T-cell (primary cell): ENCODE results near the gene MYO16. TPM values are rescaled to one million over a fixed set of nuclear protein-coding genes. Genes with fewer than 3 reads are reported as not detected.

ENCODE experiments used
- ATAC-seq, 4 experiments: fragments of 200-7000 bp in 3 of 4; fragments of 150-1000 bp in 1 of 4; cut with Tn5 transposase; replicated peaks in 1 of 4; 1 replicate in 3 of 4; 2 replicates in 1 of 4; pipeline ENCODE4 v1.10.0; 2021; ENCODE audit warnings: moderate library complexity in 3 of 4, mild to moderate bottlenecking in 2 of 4, moderate number of reproducible peaks in 1 of 4
- CTCF ChIA-PET, 2 donors: fragments of 300-600 bp; sonication (Branson Sonifier 250); formaldehyde crosslinking; loops; one replicate each; lab custom pipeline; 2022; ENCODE audit warnings: antibody characterized with exemption in 2 of 2; lab: Charles Lee
- POLR2A ChIA-PET, 2 donors: fragments of 300-600 bp; sonication (Branson Sonifier 250); formaldehyde crosslinking; loops; one replicate each; lab custom pipeline; 2022; ENCODE audit warnings: antibody characterized with exemption in 2 of 2; lab: Charles Lee
- DNase-seq, 35 experiments: peaks; one replicate each; pipeline versions ENCODE4 v3.0.0 to v3.0.0-alpha.2; 2013 to 2023
- H3K27ac ChIP-seq: one replicate; pipeline ENCODE4 v1.5.1; 2013; ENCODE audit warnings: low read length
- H3K27me3 ChIP-seq, 2 experiments: replicated peaks in 1 of 2; 1 replicate in 1 of 2; 2 replicates in 1 of 2; pipeline versions ENCODE4 v1.6.1 to v1.7.0; 2013; ENCODE audit warnings: low read length in 1 of 2, mixed read lengths in 1 of 2; ENCODE audit not compliant: control insufficient read depth in 2 of 2, insufficient read depth in 2 of 2; ENCODE audit errors: extremely low read depth in 1 of 2
- H3K36me3 ChIP-seq, 2 donors: 1 replicate in 1 of 2; 2 replicates in 1 of 2; pipeline versions ENCODE4 v1.6.1 to v1.7.0; 2013; ENCODE audit warnings: low read length in 1 of 2; ENCODE audit not compliant: control insufficient read depth in 2 of 2, insufficient read depth in 1 of 2; ENCODE audit errors: extremely low read depth in 1 of 2
- H3K4me1 ChIP-seq, 2 experiments: 1 replicate in 1 of 2; 2 replicates in 1 of 2; pipeline versions ENCODE4 v1.6.1 to v1.7.0; 2013; ENCODE audit warnings: low read length in 2 of 2, mixed read lengths in 1 of 2; ENCODE audit not compliant: insufficient read depth in 2 of 2, control insufficient read depth in 1 of 2; ENCODE audit errors: extremely low read depth in 1 of 2
- H3K4me3 ChIP-seq, 2 donors: 1 replicate in 1 of 2; 2 replicates in 1 of 2; pipeline versions ENCODE4 v1.5.1 to v1.7.0; 2013; ENCODE audit warnings: mild to moderate bottlenecking in 2 of 2, low read length in 1 of 2, moderate library complexity in 1 of 2; ENCODE audit not compliant: control insufficient read depth in 1 of 2; ENCODE audit errors: extremely low read depth in 1 of 2
- H3K9me3 ChIP-seq: 2 replicates; pipeline ENCODE4 v1.7.0; 2013
- H3K27ac Mint-ChIP-seq, 2 donors: one replicate each; pipeline ENCODE4 v1.8.0; 2020 to 2021; ENCODE audit warnings: mild to moderate bottlenecking in 2 of 2, mixed read lengths in 2 of 2
- H3K27me3 Mint-ChIP-seq, 2 donors: one replicate each; pipeline ENCODE4 v1.8.0; 2021 to 2022; ENCODE audit warnings: mixed read lengths in 2 of 2
- H3K36me3 Mint-ChIP-seq: one replicate; pipeline ENCODE4 v1.8.0; 2021; ENCODE audit warnings: mixed read lengths
- H3K4me1 Mint-ChIP-seq, 3 donors: one replicate each; pipeline ENCODE4 v1.8.0; 2020 to 2022; ENCODE audit warnings: mixed read lengths in 3 of 3, mild to moderate bottlenecking in 1 of 3
- H3K4me3 Mint-ChIP-seq, 3 donors: one replicate each; pipeline ENCODE4 v1.8.0; 2020 to 2022; ENCODE audit warnings: mild to moderate bottlenecking in 3 of 3, mixed read lengths in 3 of 3, moderate library complexity in 3 of 3
- H3K9me3 Mint-ChIP-seq, 3 donors: one replicate each; pipeline ENCODE4 v1.8.0; 2020 to 2022; ENCODE audit warnings: mixed read lengths in 3 of 3
- WGBS: methylation state at CpG from one replicate; pipeline ENCODE4 v1.1.5; 2013; ENCODE audit warnings: missing lambda C conversion rate; ENCODE audit not compliant: insufficient coverage; 5-methylcytosine and 5-hydroxymethylcytosine counted together
- total RNA-seq, 35 experiments: library from RNA in 6 of 35; stranded (reverse) in 6 of 35; fragments of 120-200 nt in 1 of 35; gene quantifications; one replicate each; pipeline versions ENCODE4 v1.2.1 to v1.2.4 and lab custom pipeline; 2013 to 2026

MYO16 gene
- total RNA-seq, 5 donors from 2014 or later (not counting 1 experiment from before 2014, with no cell fraction given) = 0.20 to 2.0 (median 1.1) TPM

DNA sequence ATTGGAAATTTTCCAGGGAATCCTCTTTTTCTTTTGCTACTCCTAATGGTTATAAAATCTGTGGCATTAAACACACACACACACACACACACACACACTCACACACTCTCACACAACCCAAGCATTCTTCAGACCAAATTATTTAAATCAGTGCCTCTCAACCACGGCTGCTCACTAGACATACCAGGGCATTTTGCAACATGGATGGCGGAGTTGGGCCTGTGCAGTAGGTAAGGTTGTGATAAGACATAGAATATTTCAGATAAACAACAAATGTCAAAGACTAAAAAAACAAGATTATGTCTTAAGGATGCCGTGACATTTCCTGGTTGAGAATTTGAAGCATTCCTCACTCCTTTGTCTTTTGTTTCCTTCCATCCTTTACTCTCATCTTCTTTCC, 443.1 kb downstream of the MYO16 start:
- H3K27ac ChIP-seq = no peak overlapping the region
- Mint-ChIP-seq H3K27me3 (no peaks in the 10 kb centered on the region), H3K36me3 (no peaks in the 10 kb centered on the region), H3K4me1 (no peaks in the 10 kb centered on the region), H3K4me3 (no peak overlapping the region), H3K27ac (no peak overlapping the region), H3K9me3 (peaks cover 0 to 12% (median 6%) of the 10 kb centered on the region in 3 donors)
- WGBS = 67% methylated on average over 1 of the region's 3 CpGs
- CTCF ChIA-PET = no interaction called here
- POLR2A ChIA-PET = no interaction called here
- no peaks in the 10 kb centered on the region for H3K36me3 ChIP-seq
- no peaks in the 10 kb centered on the region for H3K9me3 ChIP-seq
- no peak overlapping the region for H3K4me3 ChIP-seq
- H3K4me1 ChIP-seq = no peaks in the 10 kb centered on the region
- no peak for DNase-seq
- no peak for ATAC-seq
- no peaks in the 10 kb centered on the region for H3K27me3 ChIP-seq

DNA sequence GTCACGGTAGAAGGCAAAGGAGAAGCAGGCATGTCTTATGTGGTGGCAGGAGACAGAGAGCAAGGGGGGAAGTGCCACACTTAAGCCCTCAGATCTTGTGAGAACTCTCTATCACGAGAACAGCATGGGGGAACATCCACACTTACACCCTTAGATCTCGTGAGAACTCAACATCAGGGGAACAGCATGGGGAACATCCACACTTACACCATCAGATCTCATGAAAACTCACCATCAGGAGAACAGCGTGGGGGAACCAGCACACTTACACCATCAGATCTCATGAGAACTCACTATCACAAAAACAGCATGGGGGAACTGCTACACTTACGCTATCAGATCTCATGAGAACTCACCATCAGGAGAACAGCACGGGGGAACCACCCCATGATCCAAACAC, 445.0 kb downstream of the MYO16 start:
- POLR2A ChIA-PET = no interaction called here
- Histone ChIP-seq H3K27me3 (no peaks in the 10 kb centered on the region), H3K4me3 (no peak overlapping the region), H3K9me3 (no peaks in the 10 kb centered on the region), H3K36me3 (no peaks in the 10 kb centered on the region), H3K4me1 (no peaks in the 10 kb centered on the region), H3K27ac (no peak overlapping the region)
- ATAC-seq (no peak), DNase-seq (no peak)
- WGBS = 75% methylated on average over 6 of the region's 6 CpGs
- Mint-ChIP-seq H3K9me3 (peaks cover 0 to 5% (median 1%) of the 10 kb centered on the region in 3 donors), H3K27ac (no peak overlapping the region), H3K36me3 (no peaks in the 10 kb centered on the region), H3K4me3 (no peak overlapping the region), H3K27me3 (peaks cover 0 to 6% of the 10 kb centered on the region in 2 donors), H3K4me1 (no peaks in the 10 kb centered on the region)
- CTCF ChIA-PET = no interaction called here

DNA sequence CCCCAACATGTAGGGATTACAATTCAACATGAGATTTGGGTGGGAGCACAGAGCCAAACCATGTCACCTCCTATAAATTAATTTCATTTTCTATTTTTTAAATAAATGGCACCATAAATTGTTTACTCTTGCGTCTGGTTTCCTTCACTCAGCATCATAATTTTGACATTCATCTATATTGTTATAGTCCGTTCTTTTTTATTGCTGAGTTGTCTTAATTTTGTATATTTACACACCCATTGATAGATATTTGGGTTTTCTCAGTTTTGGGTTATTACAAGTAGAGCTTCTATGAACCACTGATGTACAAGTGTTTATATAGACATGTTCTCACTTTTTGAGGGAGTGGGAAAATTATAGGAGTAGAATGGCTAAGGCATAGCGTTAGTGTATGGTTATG, 445.4 kb downstream of the MYO16 start:
- H3K36me3 Mint-ChIP-seq = no peaks in the 10 kb centered on the region
- H3K9me3 ChIP-seq = no peaks in the 10 kb centered on the region

DNA sequence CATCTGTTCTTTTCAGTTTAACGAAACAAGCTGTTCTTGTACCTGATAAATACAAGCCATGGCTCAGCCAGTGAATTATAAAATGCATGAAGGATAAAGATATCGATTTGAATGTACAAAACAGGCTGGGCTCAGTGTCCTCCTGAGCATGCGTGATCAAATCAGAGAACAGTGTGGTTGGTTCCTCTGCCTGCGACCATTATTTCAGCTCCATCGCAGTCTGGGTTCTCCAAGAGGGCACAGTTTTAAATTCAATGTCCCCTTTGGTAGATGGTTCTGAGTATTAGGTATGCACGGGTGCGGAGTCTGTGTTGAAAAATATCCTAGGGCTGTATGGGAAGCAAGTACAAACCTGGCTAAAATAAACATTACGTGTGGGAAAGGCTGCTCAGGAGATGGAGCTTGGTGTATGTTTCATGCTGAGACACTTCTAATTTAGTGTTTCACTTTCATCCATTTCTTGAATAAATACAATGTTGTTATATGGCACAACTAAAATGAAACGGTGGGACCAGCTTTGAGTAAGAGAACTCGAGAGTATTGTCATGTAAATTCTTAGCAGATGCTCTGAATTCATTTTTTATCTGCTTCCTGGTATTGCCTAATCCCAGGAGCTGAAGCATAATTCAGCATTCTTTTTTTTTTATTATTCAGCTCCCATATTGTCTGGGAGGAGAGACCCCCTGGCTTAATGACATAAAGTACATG, 458.7 kb downstream of the MYO16 start:
- ATAC-seq (no peak), DNase-seq (no peak)
- no peaks in the 10 kb centered on the region for H3K27me3 ChIP-seq
- H3K36me3 ChIP-seq = no peaks in the 10 kb centered on the region
- peaks cover 0 to 4% of the 10 kb centered on the region in 2 donors for H3K27me3 Mint-ChIP-seq
- ChIA-PET POLR2A (no interaction called here), CTCF (no interaction called here)
- no peaks in the 10 kb centered on the region for H3K36me3 Mint-ChIP-seq
- no peak overlapping the region for H3K4me3 ChIP-seq
- no peak overlapping the region for H3K27ac Mint-ChIP-seq
- H3K4me1 ChIP-seq = no peaks in the 10 kb centered on the region
- no peak overlapping the region for H3K27ac ChIP-seq
- no peaks in the 10 kb centered on the region for H3K4me1 Mint-ChIP-seq
- no peak overlapping the region for H3K4me3 Mint-ChIP-seq
- no peaks in the 10 kb centered on the region for H3K9me3 ChIP-seq
- WGBS = 74% methylated on average over 8 of the region's 10 CpGs
- peaks cover 0 to 5% (median 3%) of the 10 kb centered on the region in 3 donors for H3K9me3 Mint-ChIP-seq

More for the DNA sequence above, 445.4 kb downstream of the MYO16 start:
- ChIA-PET POLR2A (no interaction called here), CTCF (no interaction called here)
- ATAC-seq (no peak), DNase-seq (no peak)
- no peak overlapping the region for H3K4me3 ChIP-seq
- H3K4me1 ChIP-seq = no peaks in the 10 kb centered on the region
- no peak overlapping the region for H3K4me3 Mint-ChIP-seq
- no CpG with 5 or more reads among the region's 3 CpGs for WGBS
- no peak overlapping the region for H3K27ac ChIP-seq
- H3K27me3 ChIP-seq = no peaks in the 10 kb centered on the region
- H3K27ac Mint-ChIP-seq = no peak overlapping the region
- no peaks in the 10 kb centered on the region for H3K4me1 Mint-ChIP-seq
- H3K27me3 Mint-ChIP-seq = peaks cover 0 to 6% of the 10 kb centered on the region in 2 donors
- H3K36me3 ChIP-seq = no peaks in the 10 kb centered on the region
- peaks cover 0 to 1% (median under 1%) of the 10 kb centered on the region in 3 donors for H3K9me3 Mint-ChIP-seq

DNA sequence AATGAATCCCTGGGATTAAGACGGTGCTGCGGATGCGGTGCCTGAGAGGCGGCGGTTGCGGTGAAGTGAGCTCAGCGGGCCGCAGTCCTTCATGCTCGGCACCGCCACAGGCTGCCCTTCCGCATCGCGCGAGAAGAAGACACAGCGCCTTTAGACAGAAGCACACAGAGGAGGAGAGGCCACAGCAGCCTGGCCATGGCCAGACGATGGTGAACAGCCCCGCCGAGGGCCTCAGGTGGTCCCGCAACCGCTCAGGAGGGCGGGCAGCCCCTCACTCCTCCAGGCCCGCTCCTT, 459.2 kb downstream of the MYO16 start:
- H3K9me3 ChIP-seq = no peaks in the 10 kb centered on the region
- ChIA-PET POLR2A (no interaction called here), CTCF (no interaction called here)
- no peaks in the 10 kb centered on the region for H3K4me1 Mint-ChIP-seq
- H3K27me3 Mint-ChIP-seq = peaks cover 0 to 2% of the 10 kb centered on the region in 2 donors
- H3K27ac Mint-ChIP-seq = no peak overlapping the region
- no peaks in the 10 kb centered on the region for H3K27me3 ChIP-seq
- no peak overlapping the region for H3K4me3 ChIP-seq
- no peaks in the 10 kb centered on the region for H3K4me1 ChIP-seq
- no peak overlapping the region for H3K4me3 Mint-ChIP-seq
- no peaks in the 10 kb centered on the region for H3K36me3 Mint-ChIP-seq
- peaks cover 0 to 6% (median 3%) of the 10 kb centered on the region in 3 donors for H3K9me3 Mint-ChIP-seq
- no peaks in the 10 kb centered on the region for H3K36me3 ChIP-seq
- DNase-seq = no peak
- ATAC-seq = no peak
- 91% methylated on average over 14 of the region's 22 CpGs for whole genome bisulfite sequencing
- no peak overlapping the region for H3K27ac ChIP-seq

DNA sequence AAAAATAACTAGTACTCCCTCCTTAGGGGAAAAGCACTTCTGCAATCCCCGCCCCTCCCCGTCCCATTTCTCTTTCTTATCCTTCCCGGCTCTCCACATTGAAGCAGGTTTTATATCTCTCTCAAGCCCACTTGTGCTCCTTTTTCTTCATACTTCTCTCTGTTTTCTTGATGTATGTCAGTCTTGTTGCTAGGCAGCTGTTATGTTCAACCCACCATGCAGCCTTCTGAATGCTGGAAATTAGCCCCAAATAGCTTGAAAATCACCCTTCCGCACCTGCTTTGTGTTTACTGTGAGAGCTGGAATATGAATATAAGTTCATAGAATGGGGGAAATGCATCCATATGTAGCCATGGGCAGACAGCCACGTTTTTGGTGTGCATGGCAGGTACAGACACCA, 461.4 kb downstream of the MYO16 start:
- H3K27me3 Mint-ChIP-seq = peaks cover 3 to 6% of the 10 kb centered on the region in 2 donors
- Histone ChIP-seq H3K9me3 (no peaks in the 10 kb centered on the region), H3K27me3 (no peaks in the 10 kb centered on the region), H3K4me1 (no peaks in the 10 kb centered on the region), H3K27ac (no peak overlapping the region), H3K4me3 (no peak overlapping the region), H3K36me3 (no peaks in the 10 kb centered on the region)
- H3K4me1 Mint-ChIP-seq = no peaks in the 10 kb centered on the region
- H3K36me3 Mint-ChIP-seq = no peaks in the 10 kb centered on the region
- H3K9me3 Mint-ChIP-seq = peaks cover 3 to 9% (median 3%) of the 10 kb centered on the region in 3 donors
- no peak overlapping the region for H3K4me3 Mint-ChIP-seq
- DNase-seq (no peak), ATAC-seq (no peak)
- 100% methylated on average over 1 of the region's 5 CpGs for WGBS
- H3K27ac Mint-ChIP-seq = no peak overlapping the region
- ChIA-PET POLR2A (no interaction called here), CTCF (no interaction called here)
